Upper lobe of left lung (tissue), 4 donors: ENCODE measurements around the gene PDE4D.

Experiments
- CTCF ChIP-seq, 6 experiments: fragments of 450-650 bp in 4 of 6; fragments of 200-600 bp in 2 of 6; sonication (generic) in 2 of 6; IDR thresholded peaks; one replicate each; pipeline ENCODE4 v1.5.1; 2016 to 2019; ENCODE audit warnings: antibody characterized with exemption in 6 of 6
- EP300 ChIP-seq, 4 donors: sonication (generic); formaldehyde crosslinking; IDR thresholded peaks; one replicate each; pipeline ENCODE4 v1.5.1; 2017; ENCODE audit warnings: antibody characterized with exemption in 4 of 4, control low read depth in 2 of 4
- POLR2A ChIP-seq, 4 donors: fragments of 450-650 bp; IDR thresholded peaks; one replicate each; pipeline ENCODE4 v1.5.1; 2016 to 2017; ENCODE audit warnings: antibody characterized with exemption in 4 of 4, mild to moderate bottlenecking in 2 of 4

- TF ChIP-seq CTCF (IDR thresholded peaks at IDR 0.05) (no peak), EP300 (IDR thresholded peaks at IDR 0.05) (no peak), POLR2A (IDR thresholded peaks at IDR 0.05) (no peak)
These were observed 626.5 kb downstream of the PDE4D start for GRCh38 chr5:59267033-59267432.
